Neuron (in vitro differentiated cells): Measurements from ENCODE around the gene ZDHHC1.

Experiments
- H2AFZ ChIP-seq: one replicate; pipeline ENCODE4 v1.6.1; 2013; ENCODE audit warnings: low read depth, mild to moderate bottlenecking, inconsistent platforms, low read length, moderate library complexity
- H3K27me3 ChIP-seq: one replicate; pipeline ENCODE4 v1.6.1; 2013; ENCODE audit warnings: low read length; ENCODE audit not compliant: insufficient read depth
- H3K36me3 ChIP-seq: one replicate; pipeline ENCODE4 v1.6.1; 2013; ENCODE audit warnings: low read length; ENCODE audit not compliant: insufficient read depth
- H3K4me1 ChIP-seq: one replicate; pipeline ENCODE4 v1.6.1; 2013; ENCODE audit warnings: low read length; ENCODE audit not compliant: insufficient read depth
- H3K4me3 ChIP-seq: 2 replicates; pipeline ENCODE4 v1.5.1; 2013; ENCODE audit warnings: mild to moderate bottlenecking, low read length, moderate library complexity
- H3K9me3 ChIP-seq: one replicate; pipeline ENCODE4 v1.6.1; 2013; ENCODE audit warnings: low read length

Gene ZDHHC1

GRCh38 chr16:67407176-67407787, 9.0 kb downstream of the ZDHHC1 start:
- H3K4me3 ChIP-seq: no peak overlapping the region
- no peaks in the 10 kb centered on the region for H3K36me3 ChIP-seq
- peaks cover 2% of the 10 kb centered on the region for H3K4me1 ChIP-seq
- H3K27me3 ChIP-seq: no peaks in the 10 kb centered on the region
- H2AFZ ChIP-seq: no peak overlapping the region
- H3K9me3 ChIP-seq: no peaks in the 10 kb centered on the region

GRCh38 chr16:67406111-67406971, 9.9 kb downstream of the ZDHHC1 start:
- Histone ChIP-seq H3K36me3 (no peaks in the 10 kb centered on the region), H3K9me3 (no peaks in the 10 kb centered on the region), H3K27me3 (no peaks in the 10 kb centered on the region), H2AFZ (no peak overlapping the region), H3K4me1 (peaks cover 6% of the 10 kb centered on the region), H3K4me3 (no peak overlapping the region)

- Histone ChIP-seq H3K4me3 (no peak overlapping the region), H2AFZ (no peak overlapping the region), H3K9me3 (no peaks in the 10 kb centered on the region), H3K4me1 (peaks cover 6% of the 10 kb centered on the region), H3K36me3 (no peaks in the 10 kb centered on the region), H3K27me3 (no peaks in the 10 kb centered on the region)
Measured at GRCh38 chr16:67405336-67405735, 10.9 kb downstream of the ZDHHC1 start.

- Histone ChIP-seq H3K9me3 (no peaks in the 10 kb centered on the region), H3K36me3 (no peaks in the 10 kb centered on the region), H3K4me3 (no peak overlapping the region), H2AFZ (no peak overlapping the region), H3K27me3 (no peaks in the 10 kb centered on the region), H3K4me1 (peaks cover 6% of the 10 kb centered on the region)
Measured at GRCh38 chr16:67404740-67405226, 11.5 kb downstream of the ZDHHC1 start.

- no peaks in the 10 kb centered on the region for H3K36me3 ChIP-seq
- H3K9me3 ChIP-seq: no peaks in the 10 kb centered on the region
- H3K4me3 ChIP-seq: no peak overlapping the region
- no peaks in the 10 kb centered on the region for H3K27me3 ChIP-seq
- peaks cover 8% of the 10 kb centered on the region for H3K4me1 ChIP-seq
- no peak overlapping the region for H2AFZ ChIP-seq
Measured at GRCh38 chr16:67403976-67404555, 12.2 kb downstream of the ZDHHC1 start.

GRCh38 chr16:67400901-67401300, 15.4 kb downstream of the ZDHHC1 start:
- Histone ChIP-seq H3K9me3 (no peaks in the 10 kb centered on the region), H3K27me3 (no peaks in the 10 kb centered on the region), H3K4me3 (no peak overlapping the region), H2AFZ (no peak overlapping the region), H3K36me3 (no peaks in the 10 kb centered on the region), H3K4me1 (peaks cover 32% of the 10 kb centered on the region)

GRCh38 chr16:67399749-67400704, 16.2 kb downstream of the ZDHHC1 start:
- Histone ChIP-seq H2AFZ (no peak overlapping the region), H3K4me3 (no peak overlapping the region), H3K9me3 (no peaks in the 10 kb centered on the region), H3K4me1 (peaks cover 40% of the 10 kb centered on the region), H3K36me3 (no peaks in the 10 kb centered on the region), H3K27me3 (no peaks in the 10 kb centered on the region)

- Histone ChIP-seq H3K4me3 (no peak overlapping the region), H3K36me3 (no peaks in the 10 kb centered on the region), H3K4me1 (peaks cover 41% of the 10 kb centered on the region), H3K27me3 (no peaks in the 10 kb centered on the region), H3K9me3 (no peaks in the 10 kb centered on the region), H2AFZ (no peak overlapping the region)
Measured at GRCh38 chr16:67399218-67399733, 17.0 kb downstream of the ZDHHC1 start.

GRCh38 chr16:67398546-67399217, 17.6 kb downstream of the ZDHHC1 start:
- Histone ChIP-seq H3K4me3 (no peak overlapping the region), H3K9me3 (no peaks in the 10 kb centered on the region), H3K27me3 (no peaks in the 10 kb centered on the region), H3K4me1 (peaks cover 45% of the 10 kb centered on the region), H2AFZ (no peak overlapping the region), H3K36me3 (no peaks in the 10 kb centered on the region)

- Histone ChIP-seq H3K9me3 (no peaks in the 10 kb centered on the region), H3K4me3 (no peak overlapping the region), H2AFZ (no peak overlapping the region), H3K4me1 (peaks cover 50% of the 10 kb centered on the region), H3K36me3 (no peaks in the 10 kb centered on the region), H3K27me3 (no peaks in the 10 kb centered on the region)
Measured at GRCh38 chr16:67397812-67398545, 18.3 kb downstream of the ZDHHC1 start.

GRCh38 chr16:67397036-67397801, 19.1 kb downstream of the ZDHHC1 start:
- H3K36me3 ChIP-seq: no peaks in the 10 kb centered on the region
- no peak overlapping the region for H2AFZ ChIP-seq
- H3K9me3 ChIP-seq: no peaks in the 10 kb centered on the region
- peaks cover 55% of the 10 kb centered on the region for H3K4me1 ChIP-seq
- no peak overlapping the region for H3K4me3 ChIP-seq
- H3K27me3 ChIP-seq: no peaks in the 10 kb centered on the region
